HUES48 (cell line): ENCODE measurements around the gene SUZ12.
"Not testable (repeated sequence)": the region's sequence is repeated elsewhere in the genome, so short reads cannot be mapped to it uniquely, and the experiment has no call there.

Experiments used
- H3K27ac ChIP-seq: one replicate; pipeline ENCODE4 v1.7.0; 2013; ENCODE audit warnings: low read depth, low read length, inconsistent platforms
- H3K27me3 ChIP-seq: 2 replicates; pipeline ENCODE4 v1.6.1; 2013; ENCODE audit warnings: mild to moderate bottlenecking, low read length; ENCODE audit not compliant: control insufficient read depth, insufficient read depth
- H3K36me3 ChIP-seq: 2 replicates; pipeline ENCODE4 v1.6.1; 2013; ENCODE audit warnings: low read length; ENCODE audit not compliant: control insufficient read depth, insufficient read depth
- H3K4me1 ChIP-seq: 2 replicates; pipeline ENCODE4 v1.6.1; 2013; ENCODE audit warnings: mild to moderate bottlenecking, low read length; ENCODE audit not compliant: control insufficient read depth, insufficient read depth
- H3K4me3 ChIP-seq: 2 replicates; pipeline ENCODE4 v1.5.1; 2013; ENCODE audit warnings: mild to moderate bottlenecking, low read depth, low read length
- H3K9ac ChIP-seq: 2 replicates; pipeline ENCODE4 v1.6.1; 2013; ENCODE audit warnings: mild to moderate bottlenecking, low read depth, low read length, moderate library complexity
- H3K9me3 ChIP-seq: 2 replicates; pipeline ENCODE4 v1.6.1; 2013; ENCODE audit warnings: low read length; ENCODE audit not compliant: control insufficient read depth, insufficient read depth

SUZ12 gene

DNA sequence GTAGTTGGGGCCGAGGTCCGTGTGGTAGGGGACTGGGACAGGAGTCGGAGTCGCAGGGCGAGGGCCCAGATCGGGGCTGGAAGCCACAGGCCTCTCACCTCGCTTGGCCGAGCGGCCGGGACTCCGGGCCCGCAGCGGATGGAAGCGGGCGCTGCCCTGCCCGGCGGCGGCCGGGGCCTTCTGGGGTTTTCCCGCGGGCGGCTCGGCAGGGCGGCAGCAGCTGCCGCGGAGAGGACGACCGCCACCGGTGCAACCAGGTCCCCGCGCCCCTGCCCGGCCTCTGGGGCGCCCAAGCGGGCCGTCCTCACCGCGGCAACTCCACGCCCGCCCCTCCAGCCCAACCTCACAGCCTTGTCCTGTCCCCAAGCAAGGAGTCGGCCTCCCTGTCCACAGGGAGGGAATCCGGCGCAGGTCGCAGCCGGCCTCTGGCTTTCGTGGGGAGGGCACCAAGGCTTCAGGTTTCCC, 19.7 kb upstream of the SUZ12 start:
- no peaks in the 10 kb centered on the region for H3K27me3 ChIP-seq
- H3K9me3 ChIP-seq, result no peaks in the 10 kb centered on the region
- H3K4me3 ChIP-seq, result no peak overlapping the region
- no peak overlapping the region for H3K27ac ChIP-seq
- H3K4me1 ChIP-seq, result 0 out of 2 replicates have a peak, but pooled peaks cover 6% of the 10 kb centered on the region
- H3K36me3 ChIP-seq, result no peaks in the 10 kb centered on the region
- H3K9ac ChIP-seq, result no peak overlapping the region

DNA sequence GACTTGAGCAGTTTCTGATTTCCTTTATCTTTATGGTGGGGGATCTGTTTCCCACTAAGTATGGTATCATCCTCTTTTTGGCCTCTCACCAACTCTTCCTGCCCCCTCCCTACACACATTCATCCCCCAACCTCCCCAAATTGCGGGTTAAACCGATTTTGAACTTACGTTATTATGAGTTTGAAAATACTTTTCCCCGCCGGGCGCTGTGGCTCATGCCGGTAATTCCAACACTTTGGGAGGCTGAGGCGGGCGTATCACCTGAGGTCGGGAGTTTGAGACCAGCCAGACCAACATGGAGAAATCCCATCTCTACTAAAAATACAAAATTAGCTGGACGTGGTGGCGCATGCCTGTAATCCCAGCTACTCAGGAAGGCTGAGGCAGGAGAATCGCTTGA, 19.1 kb upstream of the SUZ12 start:
- not testable (repeated sequence) for H3K27me3 ChIP-seq, H3K9me3 ChIP-seq, H3K4me3 ChIP-seq, H3K27ac ChIP-seq, H3K9ac ChIP-seq, H3K36me3 ChIP-seq, H3K4me1 ChIP-seq

DNA sequence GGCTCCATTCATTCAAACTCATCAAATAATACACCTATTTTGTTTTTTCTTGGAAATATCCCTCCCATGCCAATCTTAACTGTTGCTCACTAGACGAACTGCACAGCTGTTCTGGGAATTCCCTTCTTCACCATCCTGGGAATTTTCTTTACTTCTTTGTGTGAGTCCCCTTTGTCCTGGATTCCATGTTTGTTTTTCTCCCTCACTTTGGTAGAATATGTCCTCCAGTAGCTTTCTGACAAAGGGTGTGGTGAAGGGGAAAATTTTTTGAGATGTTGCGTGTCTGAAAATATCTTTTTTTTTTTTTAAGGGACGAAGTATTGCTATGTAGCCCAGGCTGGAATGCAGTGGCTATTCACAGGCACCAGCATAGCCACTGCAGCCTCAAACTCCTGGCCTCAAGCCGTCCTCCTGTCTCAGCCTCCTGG, 18.1 kb upstream of the SUZ12 start:
- Histone ChIP-seq H3K27ac (no peak overlapping the region), H3K27me3 (no peaks in the 10 kb centered on the region)

DNA sequence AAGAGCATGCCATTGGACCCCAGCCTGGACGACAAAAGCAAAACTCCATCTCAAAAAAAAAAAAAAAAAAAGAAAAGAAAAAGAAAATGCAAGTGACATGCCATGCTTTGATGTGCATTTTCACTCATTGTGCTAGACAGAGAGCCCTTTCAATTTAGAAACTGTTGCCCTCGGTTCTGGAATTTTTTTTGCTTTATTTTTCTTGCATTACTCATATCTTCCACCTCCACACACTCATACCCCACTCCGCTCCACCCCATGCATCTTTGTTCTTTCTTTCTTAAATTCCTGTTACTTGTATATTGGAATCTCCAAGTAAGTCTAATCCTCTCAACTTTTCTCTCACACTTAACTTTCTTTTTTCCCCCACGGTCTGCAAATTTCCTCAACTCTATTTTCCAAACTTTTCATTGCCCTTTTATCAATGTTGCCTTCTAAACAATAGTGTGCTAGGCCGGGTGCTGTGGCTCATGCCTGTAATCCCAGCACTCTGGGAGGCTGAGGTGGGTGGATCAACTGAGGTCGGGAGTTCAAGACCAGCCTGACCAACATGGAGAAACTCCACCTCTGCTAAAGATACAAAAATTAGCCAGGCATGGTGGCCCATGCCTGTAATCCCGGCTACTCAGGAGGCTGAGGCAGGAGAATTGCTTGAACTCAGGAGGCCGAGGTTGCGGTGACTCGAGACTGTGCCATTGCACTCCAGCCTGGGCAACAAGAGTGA, 16.8 kb upstream of the SUZ12 start:
- H3K27ac ChIP-seq, result no peak overlapping the region
- no peaks in the 10 kb centered on the region for H3K27me3 ChIP-seq
- 0 out of 2 replicates have a peak, but pooled peaks cover 6% of the 10 kb centered on the region for H3K4me1 ChIP-seq
- no peaks in the 10 kb centered on the region for H3K9me3 ChIP-seq
- H3K9ac ChIP-seq, result no peak overlapping the region
- H3K36me3 ChIP-seq, result no peaks in the 10 kb centered on the region
- H3K4me3 ChIP-seq, result no peak overlapping the region

More for the DNA sequence above, 18.1 kb upstream of the SUZ12 start:
- Histone ChIP-seq H3K36me3 (no peaks in the 10 kb centered on the region), H3K9me3 (no peaks in the 10 kb centered on the region), H3K4me3 (no peak overlapping the region), H3K9ac (no peak overlapping the region), H3K4me1 (0 out of 2 replicates have a peak, but pooled peaks cover 6% of the 10 kb centered on the region)

DNA sequence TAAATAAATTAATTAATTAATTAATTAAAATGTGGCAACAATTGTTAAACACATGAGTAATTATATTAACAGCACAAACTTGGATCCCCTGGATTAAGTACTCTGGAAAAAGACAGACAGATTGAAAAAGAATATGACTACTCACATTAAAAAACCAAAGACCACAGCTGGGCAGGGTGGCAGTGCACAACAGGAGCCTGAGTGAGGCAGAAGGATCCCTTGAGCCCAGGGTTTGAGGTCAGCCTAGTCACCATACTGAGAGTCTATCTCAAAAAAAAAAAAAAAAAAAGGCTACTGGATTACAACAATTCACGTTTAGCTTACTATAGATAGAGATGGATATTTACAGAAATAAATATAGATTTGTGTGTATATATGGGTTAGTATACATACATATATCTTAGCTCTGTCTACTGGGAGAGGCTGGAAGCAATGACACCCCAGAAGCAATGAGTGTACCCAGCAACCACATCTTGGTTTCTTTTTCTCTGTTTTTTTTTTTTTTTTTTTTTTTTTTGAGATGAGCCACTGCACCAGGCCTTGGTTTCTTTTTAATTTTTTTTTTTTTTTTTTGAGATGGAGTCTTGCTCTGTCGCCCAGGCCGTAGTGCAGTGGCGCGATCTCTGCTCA, 10.6 kb upstream of the SUZ12 start:
- no peaks in the 10 kb centered on the region for H3K27me3 ChIP-seq
- no peaks in the 10 kb centered on the region for H3K36me3 ChIP-seq
- no peaks in the 10 kb centered on the region for H3K4me1 ChIP-seq
- no peaks in the 10 kb centered on the region for H3K9me3 ChIP-seq
- H3K9ac ChIP-seq, result no peak overlapping the region
- H3K27ac ChIP-seq, result no peak overlapping the region
- no peak overlapping the region for H3K4me3 ChIP-seq

DNA sequence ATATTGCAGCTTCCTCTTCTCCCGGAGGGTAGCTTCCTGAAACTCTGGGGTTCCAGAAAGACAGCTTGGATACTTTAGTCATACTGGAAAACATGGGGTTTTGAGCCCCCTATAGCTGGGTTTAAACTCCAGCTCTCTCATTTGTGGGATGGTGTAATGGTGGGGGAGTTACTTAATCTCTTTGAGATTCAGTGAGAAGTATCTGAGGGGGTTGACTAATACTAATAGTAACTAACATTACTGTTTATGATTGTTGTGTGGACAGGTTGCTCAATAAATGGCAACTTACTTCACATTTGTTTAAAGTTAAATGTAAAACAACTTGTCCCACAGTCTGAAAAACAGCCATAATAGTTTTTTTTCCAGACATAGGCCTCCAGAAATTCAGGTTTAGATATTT, 5.1 kb upstream of the SUZ12 start:
- Histone ChIP-seq H3K36me3 (no peaks in the 10 kb centered on the region), H3K9ac (no peak overlapping the region), H3K9me3 (no peaks in the 10 kb centered on the region), H3K27ac (no peak overlapping the region), H3K4me3 (no peak overlapping the region), H3K4me1 (no peaks in the 10 kb centered on the region), H3K27me3 (no peaks in the 10 kb centered on the region)

DNA sequence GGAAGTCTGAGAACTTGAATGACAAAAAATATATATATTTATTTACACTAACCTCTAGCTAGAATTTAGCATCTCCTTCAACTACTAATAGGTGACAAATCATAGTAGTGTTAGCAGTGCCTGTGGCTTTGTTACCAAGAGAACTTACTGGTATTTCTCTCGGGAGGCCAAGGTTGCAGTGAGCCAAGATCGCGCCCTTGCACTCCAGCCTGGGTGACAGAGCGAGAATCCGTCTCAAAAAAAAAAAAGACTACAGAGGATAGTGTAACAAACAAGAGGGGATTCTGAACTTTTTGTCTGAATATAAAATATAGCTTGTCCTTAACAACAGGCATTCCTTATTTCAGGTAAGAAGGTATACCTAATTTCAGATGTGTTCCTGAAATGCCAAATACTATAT, 1.3 kb upstream of the SUZ12 start:
- Histone ChIP-seq H3K27ac (no peak overlapping the region), H3K36me3 (peaks cover 10% of the 10 kb centered on the region), H3K4me3 (no peak overlapping the region), H3K4me1 (peaks cover 7% of the 10 kb centered on the region; the same call in 1 of the 2 replicates), H3K9ac (no peak overlapping the region), H3K9me3 (no peaks in the 10 kb centered on the region), H3K27me3 (no peaks in the 10 kb centered on the region)

DNA sequence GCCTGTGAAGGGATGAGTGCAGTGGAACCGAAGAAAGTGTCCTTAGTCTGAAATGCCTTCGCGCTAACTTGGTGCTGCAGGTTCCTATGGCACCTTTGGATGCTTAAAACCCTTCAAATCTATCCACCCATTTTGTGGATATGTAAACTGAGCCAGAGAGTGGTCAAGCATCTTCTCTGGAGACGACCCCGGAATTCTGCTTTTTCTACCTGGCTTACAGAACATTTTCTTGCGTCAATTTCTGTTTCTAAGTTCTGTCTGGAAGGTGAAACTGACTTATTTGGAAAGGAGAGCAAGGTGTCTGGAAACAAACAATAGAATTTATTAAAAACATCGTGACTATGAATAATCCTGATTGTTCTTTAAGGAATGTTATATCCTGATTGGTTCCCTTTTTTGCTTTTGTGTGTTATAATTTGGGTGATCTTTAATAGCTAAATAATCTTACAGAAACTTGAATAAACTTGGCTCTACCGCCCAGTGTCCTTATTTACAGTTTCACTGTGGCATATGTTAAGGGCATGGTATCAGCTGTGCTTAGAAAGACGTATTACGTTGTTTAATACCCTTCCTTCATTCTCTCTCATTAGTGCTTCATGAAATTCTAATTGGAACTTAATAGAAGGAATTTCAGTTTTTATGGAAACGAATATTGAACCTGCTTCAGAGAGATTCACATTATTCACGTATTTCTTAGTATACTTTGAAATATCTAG, 1.3 kb downstream of the SUZ12 start:
- H3K9ac ChIP-seq, H3K27ac ChIP-seq, H3K9me3 ChIP-seq, H3K27me3 ChIP-seq, H3K4me1 ChIP-seq: not testable (repeated sequence)
- peak overlapping the region; percentile 65 for H3K4me3 ChIP-seq
- peaks cover 28% of the 10 kb centered on the region for H3K36me3 ChIP-seq

DNA sequence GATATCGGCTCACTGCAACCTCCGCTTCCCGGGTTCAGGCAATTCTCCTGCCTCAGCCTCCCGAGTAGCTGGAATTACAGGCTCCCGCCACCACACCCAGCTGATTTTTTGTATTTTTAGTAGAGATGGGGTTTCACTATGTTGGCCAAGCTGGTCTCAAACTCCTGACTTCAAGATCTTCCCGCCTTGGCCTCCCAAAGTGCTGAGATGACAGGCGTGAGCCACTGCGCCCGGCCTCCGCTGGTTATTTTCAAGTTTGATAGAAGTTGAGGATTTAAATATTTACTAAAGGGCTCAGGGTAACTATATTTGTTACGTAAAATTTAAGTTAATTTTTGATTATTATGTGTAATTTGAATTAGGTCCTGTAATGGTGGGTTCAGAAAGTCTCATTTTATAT, 5.1 kb downstream of the SUZ12 start:
- not testable (repeated sequence) for H3K27ac ChIP-seq, H3K27me3 ChIP-seq, H3K4me1 ChIP-seq, H3K4me3 ChIP-seq, H3K9me3 ChIP-seq, H3K9ac ChIP-seq
- H3K36me3 ChIP-seq, result peaks cover 54% of the 10 kb centered on the region

DNA sequence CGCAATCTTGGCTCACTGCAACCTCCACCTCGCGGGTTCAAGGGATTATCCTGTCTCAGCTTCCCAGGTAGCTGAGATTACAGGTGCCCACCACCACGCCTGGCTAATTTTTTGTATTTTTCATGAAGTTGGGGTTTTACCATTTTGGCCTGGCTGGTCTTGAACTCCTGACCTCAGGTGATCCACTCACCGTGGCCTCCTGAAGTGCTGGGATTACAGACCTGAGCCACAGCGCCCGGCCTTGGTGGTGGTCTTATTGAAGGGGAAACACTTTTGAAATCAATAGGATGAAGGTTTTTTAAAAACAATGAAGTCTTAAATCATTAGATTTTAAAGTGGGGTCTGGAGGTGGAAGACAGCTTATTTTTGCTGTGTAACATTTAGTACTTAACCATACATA, 5.6 kb downstream of the SUZ12 start:
- H3K27me3 ChIP-seq, H3K27ac ChIP-seq, H3K9ac ChIP-seq, H3K4me3 ChIP-seq, H3K9me3 ChIP-seq, H3K4me1 ChIP-seq: not testable (repeated sequence)
- peaks cover 59% of the 10 kb centered on the region for H3K36me3 ChIP-seq

DNA sequence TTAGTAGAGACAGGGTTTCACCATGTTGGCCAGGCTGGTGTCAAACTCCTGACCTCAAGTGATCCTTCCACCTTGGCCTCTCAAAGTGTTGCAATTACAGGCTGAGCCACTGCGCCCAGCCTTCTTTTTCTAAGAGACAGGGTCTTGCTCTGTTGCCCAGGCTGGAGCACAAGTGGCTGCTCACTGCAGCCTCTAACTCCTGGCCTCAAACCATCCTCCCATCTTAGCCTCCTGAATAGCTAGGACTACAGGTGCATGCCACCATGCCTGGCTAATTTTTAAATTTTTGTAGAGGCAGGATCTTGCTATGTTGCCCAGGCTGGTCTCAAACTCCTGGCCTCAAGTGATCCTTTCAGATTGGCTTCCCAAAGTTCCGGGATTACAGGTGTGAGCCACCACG, 15.1 kb downstream of the SUZ12 start:
- not testable (repeated sequence) for H3K4me3 ChIP-seq, H3K27ac ChIP-seq, H3K9me3 ChIP-seq, H3K4me1 ChIP-seq, H3K27me3 ChIP-seq, H3K9ac ChIP-seq
- peaks cover 68% of the 10 kb centered on the region for H3K36me3 ChIP-seq
